GM19452 (cell line): Measurements from ENCODE around the gene CAMK4.
A peak's percentile ranks its signal among the peaks of the same experiment; 100 is the strongest.

ENCODE experiments used
- ATAC-seq: cut with Tn5 transposase; IDR thresholded peaks from one replicate; pipeline ENCODE4 v1.9.1; 2021; ENCODE audit not compliant: unreplicated experiment

CAMK4 gene

DNA sequence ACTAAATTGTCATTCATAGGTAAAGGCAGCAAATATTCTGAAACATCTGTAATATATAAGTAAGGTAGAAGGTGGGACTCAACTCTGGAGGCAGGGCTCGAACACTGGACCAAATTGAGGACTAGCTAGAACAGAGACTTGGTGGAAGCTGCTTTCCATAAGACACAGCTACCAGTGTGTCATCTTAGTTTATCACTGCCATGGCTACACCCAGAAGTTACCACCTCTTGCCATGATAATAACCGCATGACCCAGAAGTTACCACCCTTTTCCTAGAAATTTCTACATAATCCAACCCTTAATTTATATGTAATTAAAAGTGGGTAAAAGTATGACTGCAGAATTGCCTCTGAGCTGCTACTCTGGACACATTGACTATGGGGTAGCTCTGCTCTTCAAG lies 188.4 kb downstream of the CAMK4 start:
- no peak for ATAC-seq

DNA sequence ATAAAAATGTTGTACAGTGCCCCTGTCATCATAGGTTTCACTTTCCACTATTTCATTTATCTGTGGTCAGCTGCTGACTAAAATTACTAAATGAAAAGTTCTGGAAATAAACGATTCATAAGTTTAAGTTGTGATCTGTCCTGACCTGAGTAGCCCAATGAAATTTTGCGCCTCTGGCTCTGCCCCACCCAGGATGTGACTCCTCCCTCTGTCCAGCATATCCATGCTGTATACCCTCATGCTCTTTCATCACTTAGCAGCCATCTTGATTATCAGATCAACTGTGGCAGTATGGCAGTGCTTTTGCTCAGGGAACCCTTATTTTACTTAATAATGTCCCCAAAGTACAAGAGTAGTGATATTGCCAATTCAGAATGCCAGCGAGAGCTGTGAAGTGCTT lies 190.9 kb downstream of the CAMK4 start:
- ATAC-seq, result no peak

DNA sequence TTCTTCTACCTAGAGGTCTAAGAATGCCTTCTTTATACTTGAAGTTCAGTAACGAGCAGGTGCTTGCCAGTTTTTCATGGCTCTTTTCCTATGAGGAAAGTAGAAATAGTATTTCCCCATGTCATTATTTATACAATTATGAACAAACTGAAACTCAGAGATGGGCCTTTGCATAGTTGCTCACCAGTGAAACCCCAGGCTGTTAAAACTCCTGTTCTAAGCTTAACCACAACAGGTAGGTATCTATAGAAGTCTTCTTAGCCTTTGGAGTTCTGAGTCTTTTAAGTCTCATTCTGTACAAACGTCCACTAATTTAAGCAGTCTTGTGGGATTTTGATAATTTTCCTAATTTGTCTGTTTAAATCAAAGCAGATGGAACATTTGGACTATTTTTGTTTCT lies 198.1 kb downstream of the CAMK4 start:
- peak; percentile 67 for ATAC-seq

DNA sequence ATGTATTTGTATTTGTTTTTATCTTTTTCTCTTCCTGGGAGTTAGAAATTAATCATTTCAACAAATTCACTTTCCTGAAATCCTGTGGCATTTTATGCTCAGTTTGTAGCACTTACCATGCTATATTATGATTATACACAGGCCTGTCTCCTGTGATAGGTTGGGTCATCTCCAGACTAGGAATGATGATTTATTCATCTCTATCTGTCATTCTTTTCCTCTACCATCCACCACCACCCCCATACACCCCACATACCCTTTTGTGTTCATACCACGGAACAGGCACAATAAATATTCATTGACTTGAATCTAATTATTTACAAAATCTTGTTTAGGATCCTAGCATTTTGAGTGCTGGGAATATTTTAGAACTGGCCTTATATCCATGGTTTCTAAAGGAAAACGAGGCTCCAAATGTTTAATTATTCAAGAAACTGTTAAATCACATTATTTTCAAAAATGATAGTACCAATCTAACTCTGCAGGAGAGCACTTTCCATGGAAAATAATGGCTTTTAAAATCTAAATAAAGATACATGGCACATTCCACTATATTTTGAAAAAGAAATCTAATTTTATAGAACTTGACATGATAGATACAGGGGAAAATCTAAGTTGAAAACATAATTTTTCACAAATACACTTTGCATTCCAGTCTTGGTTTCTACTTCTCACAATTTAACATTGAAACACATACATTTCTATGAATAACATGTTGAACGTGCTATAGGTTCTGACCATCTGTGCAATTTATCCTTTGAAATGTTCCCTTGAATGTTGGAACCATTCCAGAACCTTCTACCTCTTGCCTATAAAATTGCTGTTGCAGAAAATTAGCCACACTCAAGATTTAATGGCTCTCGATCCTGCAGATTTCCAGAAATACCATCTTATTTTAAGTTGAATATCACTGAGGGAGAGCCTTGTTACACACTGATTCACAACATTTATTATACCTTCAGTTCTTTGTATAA lies 198.8 kb downstream of the CAMK4 start:
- no peak for ATAC-seq

DNA sequence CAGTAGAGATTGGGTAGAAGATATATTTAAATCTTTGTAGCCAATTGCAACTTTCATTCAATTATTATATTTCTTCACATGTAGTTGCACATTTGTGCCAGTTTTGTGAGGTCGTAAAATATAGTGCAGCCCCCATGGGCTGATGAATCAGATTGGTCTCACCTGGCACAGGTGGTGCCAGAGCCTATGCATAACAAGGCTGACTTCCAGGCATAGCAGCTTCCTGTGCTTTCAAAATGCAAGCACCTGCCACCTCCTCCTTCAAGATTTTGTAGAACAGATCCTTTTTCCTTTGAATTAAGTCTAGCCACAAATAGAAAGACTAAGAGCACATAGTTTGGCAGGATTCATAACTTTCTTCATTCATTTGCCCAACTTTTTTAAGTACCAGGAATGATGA lies 201.0 kb downstream of the CAMK4 start:
- no peak for ATAC-seq

DNA sequence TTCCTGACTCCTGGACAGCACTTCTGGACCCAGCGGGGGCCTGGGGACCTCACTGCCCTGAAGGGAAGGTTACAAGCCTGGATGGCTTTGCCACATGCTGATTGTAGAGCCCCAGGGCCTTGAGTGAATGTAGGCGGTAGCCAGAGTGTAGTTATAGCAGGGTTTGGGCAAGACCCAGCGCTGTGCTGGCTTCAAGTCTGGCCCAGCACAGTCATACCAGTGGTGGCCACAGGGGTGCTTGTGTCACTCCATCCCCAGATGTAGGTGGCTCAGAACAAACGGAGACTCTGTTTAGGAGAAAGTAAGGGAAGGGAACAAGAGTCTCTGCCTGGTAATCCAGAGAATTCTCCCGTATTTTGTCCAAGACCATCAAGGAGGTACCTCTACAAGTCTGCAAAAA lies 203.6 kb downstream of the CAMK4 start:
- no peak for ATAC-seq

DNA sequence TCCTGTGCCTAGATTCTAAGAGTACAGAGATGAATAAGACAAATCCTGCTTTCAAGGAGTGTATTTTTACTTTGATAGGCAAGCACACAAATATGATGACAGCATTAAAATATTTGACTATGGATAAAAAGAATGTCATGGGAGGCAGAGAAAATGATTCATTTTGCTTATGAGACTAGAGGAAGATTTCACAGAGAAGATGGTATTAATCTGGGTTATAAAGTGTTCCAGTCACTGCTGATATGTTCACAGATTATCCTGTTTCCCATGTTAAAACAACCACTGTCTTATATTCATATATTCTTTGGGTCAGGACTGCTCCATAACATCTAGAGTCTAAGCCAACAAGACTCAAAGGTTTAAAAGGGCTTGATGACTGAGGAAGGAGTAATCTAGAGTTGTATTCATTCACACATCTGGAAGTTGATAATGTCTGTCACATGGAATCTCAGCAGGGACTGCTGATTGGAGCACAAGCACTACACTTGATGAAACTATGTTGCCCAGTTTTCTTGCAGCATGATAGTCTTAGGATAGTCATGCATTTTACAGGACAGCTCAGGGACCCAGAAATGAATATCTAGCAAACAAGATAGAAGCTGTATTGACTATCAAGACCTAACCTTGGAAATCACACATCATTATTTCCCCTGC lies 208.8 kb downstream of the CAMK4 start:
- no peak for ATAC-seq

DNA sequence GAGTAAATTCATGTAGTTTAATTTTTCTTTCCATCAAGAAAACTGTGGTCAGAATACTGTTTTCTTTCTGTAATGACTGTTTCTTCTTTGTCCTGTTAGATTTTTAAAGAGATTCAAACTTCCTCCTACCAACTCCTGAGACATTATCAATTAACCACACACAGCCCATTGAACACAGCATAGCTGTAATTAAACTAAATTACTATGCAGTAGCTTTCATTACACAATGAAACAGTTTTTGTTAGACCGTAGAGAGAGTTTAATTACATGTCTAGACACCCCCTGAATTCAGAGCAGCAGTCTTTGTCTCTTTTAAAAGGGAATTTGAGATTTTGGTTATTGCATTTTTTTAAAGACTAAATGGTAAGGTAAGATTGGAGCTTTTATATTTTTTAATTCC lies 210.6 kb downstream of the CAMK4 start:
- ATAC-seq, result no peak

DNA sequence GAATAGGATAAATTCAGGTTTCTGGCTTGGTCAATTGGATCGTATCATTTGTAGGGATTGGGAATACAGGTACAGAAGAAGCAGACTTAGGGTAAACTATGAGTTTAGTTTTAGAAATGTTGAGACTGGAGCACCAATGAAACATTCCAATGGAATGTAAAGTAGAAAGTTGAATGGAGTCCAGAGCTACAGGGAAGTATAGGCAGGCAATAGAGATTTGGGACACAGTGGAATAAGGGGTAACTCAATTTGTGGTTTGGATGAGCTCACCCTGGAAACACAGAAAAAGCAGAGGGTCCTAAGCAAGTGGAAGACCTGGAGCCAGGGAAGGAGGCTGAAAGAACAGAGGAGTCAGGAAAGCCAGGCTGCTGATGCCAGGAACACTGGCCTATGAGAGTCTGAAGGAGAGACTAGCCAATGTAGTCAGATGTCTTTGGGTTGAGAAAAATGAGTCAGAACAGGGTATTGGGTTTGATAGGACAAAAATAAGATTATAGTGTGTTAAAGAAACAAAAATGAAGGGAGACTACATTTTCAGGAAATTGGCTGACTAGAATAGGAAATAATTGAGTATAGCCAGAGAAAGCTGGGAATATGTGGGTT lies 215.4 kb downstream of the CAMK4 start:
- no peak for ATAC-seq

DNA sequence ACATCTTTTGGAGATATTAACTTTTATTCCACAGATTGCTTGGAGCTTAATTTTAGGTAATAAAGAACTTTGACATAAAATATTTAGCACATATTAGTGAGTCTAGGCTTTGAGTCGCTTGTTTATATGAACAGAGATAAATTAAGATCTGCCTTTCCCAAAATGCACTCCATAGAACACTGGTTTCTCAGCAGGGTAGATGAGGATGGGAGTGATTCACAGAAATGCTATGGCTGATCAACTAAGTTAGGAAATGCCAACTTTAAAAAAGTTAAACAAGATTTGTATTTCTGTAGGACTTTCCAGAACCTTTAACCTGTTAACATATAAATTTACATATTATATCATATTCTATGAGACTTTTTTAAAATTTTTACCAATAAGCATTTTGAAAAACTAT lies 222.9 kb downstream of the CAMK4 start:
- ATAC-seq, result no peak

DNA sequence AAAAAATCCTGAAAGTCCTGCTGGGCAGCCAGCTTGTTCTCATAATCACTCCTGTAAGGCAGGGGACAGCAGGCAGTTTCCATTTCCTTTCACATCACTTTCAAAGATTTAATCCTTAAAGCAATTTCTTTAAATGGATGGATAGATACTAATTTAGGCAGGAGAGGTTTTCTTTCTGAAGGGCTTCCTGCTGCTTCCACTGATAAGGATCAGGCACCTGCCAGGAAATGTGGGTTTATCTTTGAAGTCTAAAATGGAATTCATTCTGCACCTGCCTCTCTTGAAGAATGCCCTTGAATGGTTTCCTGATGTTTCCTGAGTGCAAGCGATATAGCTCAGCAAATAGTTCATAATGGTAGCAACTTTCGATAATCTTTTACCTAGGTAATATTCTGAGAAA lies 223.6 kb downstream of the CAMK4 start:
- ATAC-seq, result no peak

DNA sequence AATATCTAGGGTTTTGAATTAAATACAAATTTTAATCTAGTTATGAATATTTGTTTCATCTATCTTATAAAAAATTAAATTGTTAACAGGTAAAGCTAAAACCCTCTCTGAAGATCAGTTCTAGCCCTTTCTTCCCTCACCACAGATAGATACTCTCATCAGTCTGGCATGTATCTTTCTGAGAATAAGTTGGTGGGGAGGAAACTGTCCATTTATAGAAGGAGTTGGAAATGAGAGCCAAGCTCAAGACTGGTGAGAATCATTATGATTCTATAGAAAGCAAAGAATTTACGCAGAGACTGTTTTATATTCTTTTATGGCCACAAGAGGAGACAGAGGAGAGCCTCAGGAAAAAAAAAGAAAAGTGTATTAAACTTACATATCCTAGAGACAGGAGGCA lies 229.1 kb downstream of the CAMK4 start:
- no peak for ATAC-seq

DNA sequence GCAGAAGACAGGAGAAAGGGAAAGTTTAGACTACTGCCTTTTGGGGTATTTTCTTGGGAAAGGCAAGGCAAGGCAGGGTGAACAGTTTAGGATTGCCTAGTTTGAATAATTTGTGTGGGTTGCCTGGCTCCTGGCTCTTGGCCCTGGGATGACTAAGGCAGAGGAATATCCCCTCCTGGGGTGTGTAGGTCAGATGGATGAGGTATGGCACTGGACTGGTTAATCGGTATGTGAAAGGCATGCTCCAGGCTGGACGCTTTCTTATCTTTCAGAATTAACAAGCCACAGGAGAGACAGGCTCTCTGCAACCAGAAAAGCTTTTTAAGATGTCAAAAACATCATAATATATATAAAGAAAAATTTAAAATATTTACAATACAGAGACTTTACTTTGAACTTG lies 229.6 kb downstream of the CAMK4 start:
- no peak for ATAC-seq

DNA sequence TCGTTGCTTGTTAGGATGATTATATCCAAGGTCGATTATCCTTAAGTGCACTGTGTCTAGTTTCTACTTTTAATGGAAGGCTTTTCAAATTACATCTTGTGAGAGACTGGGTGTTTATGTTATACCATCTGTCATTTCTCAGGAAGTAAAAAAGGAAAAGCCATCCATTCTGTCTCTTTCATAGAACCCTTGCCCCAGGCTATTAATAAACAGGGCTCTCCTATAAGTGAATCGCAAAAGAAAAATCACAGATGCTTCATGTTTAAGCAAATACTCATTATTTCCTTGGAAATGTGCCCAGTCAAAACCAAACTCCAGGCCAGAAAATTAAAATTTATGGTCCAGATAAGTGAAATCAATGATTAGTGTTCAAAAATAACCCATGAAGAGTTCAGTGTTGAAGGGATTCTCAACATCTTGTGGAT lies 230.0 kb downstream of the CAMK4 start:
- ATAC-seq, result no peak

DNA sequence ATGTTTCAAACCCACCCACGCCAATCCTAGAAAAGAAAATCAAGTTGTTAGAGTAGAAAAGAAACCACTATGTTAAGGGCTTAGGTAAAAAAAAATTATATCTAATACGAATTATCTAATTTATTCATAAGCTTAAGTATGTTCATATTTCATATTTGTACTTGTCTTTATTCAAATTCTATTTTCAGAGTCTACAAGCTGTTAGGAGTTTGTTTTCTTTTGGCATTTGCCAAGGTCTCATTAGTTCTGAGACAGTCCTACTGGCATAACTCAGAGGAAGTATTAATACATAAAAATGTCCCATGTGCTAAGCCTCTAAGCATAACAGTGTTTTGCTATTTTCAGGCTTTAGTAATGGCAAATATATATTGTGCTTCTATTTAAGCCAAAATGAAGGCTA lies 230.6 kb downstream of the CAMK4 start:
- no peak for ATAC-seq

DNA sequence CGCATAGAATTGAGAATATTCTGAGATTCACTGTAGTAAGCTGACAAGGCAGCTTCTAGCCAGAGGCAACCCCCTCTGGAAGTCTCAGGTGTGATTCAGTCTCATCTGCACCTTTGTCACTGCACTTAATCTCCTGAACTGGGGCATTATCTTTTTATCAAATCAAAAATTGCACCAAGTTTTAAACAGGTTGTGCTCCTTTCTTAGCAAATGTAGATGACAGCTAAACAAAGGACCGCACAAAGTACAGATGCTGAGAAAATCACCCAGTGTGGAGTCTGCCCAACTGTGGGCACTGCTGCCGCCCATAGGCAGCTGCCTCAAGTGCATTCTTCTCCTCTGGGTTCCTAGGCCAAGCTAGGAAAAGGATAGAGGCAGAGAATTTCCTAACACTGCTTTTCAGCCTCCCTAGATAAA lies 237.1 kb downstream of the CAMK4 start:
- no peak for ATAC-seq

DNA sequence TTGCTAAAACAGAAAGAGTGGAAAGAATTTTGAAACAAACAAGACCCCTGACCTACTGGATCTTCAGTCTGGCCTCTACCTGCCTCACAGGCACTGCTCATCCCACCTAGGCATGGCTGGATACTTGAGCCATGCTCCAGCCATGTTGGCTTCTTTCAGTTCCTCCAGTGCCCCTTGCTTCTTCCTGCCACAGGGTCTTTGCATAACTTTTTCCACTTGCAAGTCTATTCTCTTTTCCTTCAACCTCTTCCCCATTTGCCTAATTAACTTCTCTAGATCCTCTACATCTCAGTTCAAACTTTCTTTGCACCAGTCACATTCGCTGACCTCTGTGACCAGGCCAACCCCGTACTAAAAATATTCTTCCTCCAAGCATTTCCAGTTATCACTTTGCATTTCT lies 237.8 kb downstream of the CAMK4 start:
- ATAC-seq, result no peak

DNA sequence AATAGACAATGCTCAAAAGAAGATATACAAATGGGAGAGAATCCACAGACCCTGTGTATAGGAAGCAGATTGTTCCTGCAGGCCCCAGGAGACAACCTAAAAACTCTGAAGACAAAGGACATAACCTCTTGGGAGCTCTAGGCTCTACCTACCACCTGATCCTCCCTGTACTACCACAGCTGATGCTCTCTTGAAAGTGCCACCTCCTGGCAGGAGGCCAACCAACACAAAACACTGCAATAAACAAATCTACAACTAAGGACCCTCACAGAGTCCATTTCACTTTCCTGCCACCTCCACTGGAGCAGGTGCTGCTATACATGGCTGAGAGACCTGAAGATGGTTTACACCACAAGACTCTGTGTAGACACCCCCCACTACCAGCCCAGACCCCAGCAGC lies 239.1 kb downstream of the CAMK4 start:
- no peak for ATAC-seq

DNA sequence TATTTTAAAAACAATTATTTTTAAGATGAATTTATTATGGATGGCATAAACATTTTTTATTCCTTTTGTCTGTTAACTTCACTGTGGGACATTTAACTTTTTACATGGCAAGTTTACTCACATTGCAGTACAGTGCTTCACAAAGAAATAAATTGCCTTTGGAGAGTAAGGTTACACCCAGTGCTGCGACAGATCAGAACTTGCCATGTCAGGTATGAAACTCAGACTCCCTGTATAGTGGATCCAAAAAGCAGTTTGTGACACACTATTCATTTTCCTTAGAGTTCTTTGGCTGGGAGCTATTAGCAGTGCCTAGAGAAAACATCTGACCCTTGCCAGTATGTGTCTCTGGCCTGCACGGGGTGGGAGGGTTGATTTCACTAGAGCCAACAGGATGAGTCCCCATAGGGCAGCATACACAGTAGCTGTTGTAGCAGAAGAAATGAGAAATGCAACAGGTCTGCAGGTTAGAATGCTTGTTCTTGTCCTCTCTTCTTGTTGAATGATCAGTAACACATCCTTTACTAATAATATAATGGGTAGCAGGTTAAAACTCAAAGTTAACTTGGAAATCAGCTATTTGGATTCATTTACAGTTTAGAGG lies 245.2 kb downstream of the CAMK4 start:
- no peak for ATAC-seq

DNA sequence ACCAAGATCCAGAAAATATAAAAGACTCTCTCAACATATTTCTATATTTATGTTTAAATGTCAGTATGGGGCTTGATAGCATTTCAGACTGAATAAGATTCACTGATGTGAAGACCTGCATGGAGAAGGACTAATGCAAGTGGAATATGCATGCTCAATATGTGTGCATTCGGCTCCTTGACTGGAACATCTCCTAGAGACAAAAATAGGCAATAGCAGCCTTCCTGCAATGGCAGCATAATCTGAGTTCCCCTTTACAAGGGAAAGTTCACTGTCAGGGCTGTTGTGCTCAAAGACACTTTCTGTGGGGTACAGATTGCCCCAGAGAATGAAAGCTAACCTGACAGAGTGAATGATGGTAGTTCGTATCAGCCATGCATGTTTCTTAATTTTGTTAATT lies 245.7 kb downstream of the CAMK4 start:
- ATAC-seq, result no peak

DNA sequence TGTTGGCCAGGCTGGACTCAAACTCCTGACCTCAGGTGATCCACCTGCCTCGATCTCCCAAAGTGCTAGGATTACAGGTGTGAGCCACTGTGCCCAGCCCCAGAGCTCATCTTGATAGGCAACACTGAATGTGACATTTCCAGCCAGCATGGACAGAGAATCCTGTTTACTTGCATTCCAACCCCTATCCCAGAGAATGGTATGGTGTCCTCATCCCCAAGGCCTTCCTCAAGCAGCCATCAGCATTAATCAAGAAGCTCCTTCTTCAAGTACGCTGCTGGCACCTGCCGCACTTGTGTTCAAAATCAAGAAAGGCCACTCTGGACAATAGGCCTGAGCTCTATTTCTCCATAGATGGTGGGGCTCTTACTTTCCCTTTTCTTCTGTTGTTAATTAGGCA lies 247.9 kb downstream of the CAMK4 start:
- no peak for ATAC-seq

DNA sequence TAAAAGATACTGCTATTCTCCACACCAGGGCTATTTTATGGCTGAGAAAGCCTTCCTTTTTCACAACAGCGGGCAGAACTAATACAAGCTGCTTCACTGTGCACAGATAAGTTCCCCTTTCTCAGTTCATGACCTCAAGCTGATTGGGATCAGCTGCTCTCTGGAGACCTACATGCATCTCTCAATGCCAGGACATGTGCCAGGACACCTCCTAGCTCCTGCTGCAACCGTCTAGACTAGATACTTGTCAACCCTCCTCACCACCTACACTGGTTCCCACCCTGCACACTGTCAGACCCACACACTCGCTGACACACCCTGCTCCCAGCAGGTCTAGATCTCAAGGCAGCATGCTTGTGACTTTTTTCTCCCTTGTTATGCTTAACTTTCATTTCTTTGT lies 248.4 kb downstream of the CAMK4 start:
- no peak for ATAC-seq
